Endothelial cell of umbilical vein (primary cell): ENCODE measurements around the gene SLC30A2.

ENCODE experiments used
- CTCF ChIP-seq, 2 donors: IDR thresholded peaks; 1 replicate in 1 of 2; 2 replicates in 1 of 2; pipeline ENCODE4 v1.5.1; 2011; ENCODE audit warnings: low read length in 2 of 2, mild to moderate bottlenecking in 2 of 2, moderate library complexity in 2 of 2, control low read depth in 1 of 2, inconsistent platforms in 1 of 2, low read depth in 1 of 2; ENCODE audit not compliant: insufficient read depth in 1 of 2; ENCODE audit errors: extremely low read depth in 1 of 2
- EZH2 ChIP-seq: IDR thresholded peaks from 2 replicates; pipeline ENCODE4 v1.6.1; 2012; ENCODE audit warnings: borderline replicate concordance, low read depth, mild to moderate bottlenecking, moderate library complexity, low read length, inconsistent platforms; ENCODE audit not compliant: severe bottlenecking
- FOS ChIP-seq: IDR thresholded peaks from 2 replicates; pipeline ENCODE4 v1.6.1; 2011; ENCODE audit warnings: mild to moderate bottlenecking, low read length, moderate library complexity, borderline replicate concordance; ENCODE audit not compliant: insufficient read depth
- GATA2 ChIP-seq: IDR thresholded peaks from 2 replicates; pipeline ENCODE4 v1.7.0; 2011; ENCODE audit warnings: low read depth, mild to moderate bottlenecking, moderate library complexity, mixed read lengths, low read length; ENCODE audit not compliant: insufficient read length, insufficient read depth
- JUN ChIP-seq: IDR thresholded peaks from 2 replicates; pipeline ENCODE4 v1.6.1; 2011; ENCODE audit warnings: borderline replicate concordance, low read depth; ENCODE audit not compliant: insufficient read length, insufficient read depth
- MYC ChIP-seq: IDR thresholded peaks from one replicate; pipeline ENCODE4 v1.6.1; 2011; ENCODE audit warnings: mild to moderate bottlenecking, low read depth, low read length
- POLR2A ChIP-seq: IDR thresholded peaks from 2 replicates; pipeline ENCODE4 v1.6.1; 2012; ENCODE audit warnings: low read depth, mild to moderate bottlenecking, control low read depth, low read length
- POLR2AphosphoS5 ChIP-seq: IDR thresholded peaks from 2 replicates; pipeline ENCODE4 v1.6.1; 2012; ENCODE audit warnings: low read depth, mild to moderate bottlenecking, control low read depth, low read length, moderate library complexity; ENCODE audit not compliant: insufficient read depth
- TF ChIP-seq, protein P1 (sequence below): IDR thresholded peaks from 2 replicates; pipeline ENCODE4 v1.6.1; 2011; ENCODE audit not compliant: insufficient read depth, insufficient read length

DNA sequence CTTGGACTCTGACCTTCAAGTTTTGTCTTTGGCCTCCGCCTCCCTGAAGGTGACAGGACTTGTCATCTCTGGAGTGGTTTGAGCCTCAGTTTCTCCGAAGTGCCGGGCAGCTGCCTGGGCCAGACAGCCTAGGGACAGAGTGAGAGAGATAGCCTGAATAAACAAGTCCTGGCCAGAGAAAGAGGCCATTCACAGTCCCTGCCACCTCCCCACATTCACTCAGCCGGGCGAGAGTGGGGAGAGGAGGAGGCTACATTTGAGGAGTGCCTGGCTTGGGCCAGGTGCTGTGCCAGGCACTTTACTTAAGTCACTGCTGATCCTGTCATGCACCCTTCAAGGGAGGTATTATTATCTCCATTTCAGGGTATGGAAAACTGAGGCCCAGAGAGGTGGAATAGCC, 20.9 kb downstream of the SLC30A2 start:
- no peak for TF ChIP-seq POLR2AphosphoS5
- no peak for TF ChIP-seq POLR2A
- no peak for TF ChIP-seq FOS
- no peak for TF ChIP-seq CTCF (IDR thresholded peaks at IDR 0.05; ENCODE audit: extremely low read depth in 1 of 2, insufficient read depth in 1 of 2, low read depth in 1 of 2, low read length in 2 of 2)
- TF ChIP-seq EZH2: no peak
- TF ChIP-seq, protein P1, sequence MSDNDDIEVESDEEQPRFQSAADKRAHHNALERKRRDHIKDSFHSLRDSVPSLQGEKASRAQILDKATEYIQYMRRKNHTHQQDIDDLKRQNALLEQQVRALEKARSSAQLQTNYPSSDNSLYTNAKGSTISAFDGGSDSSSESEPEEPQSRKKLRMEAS: no peak
- no peak for TF ChIP-seq JUN
- TF ChIP-seq GATA2: no peak
- no peak for TF ChIP-seq MYC
